ENCODE results near the gene TBX15.

TBX15 gene

DNA sequence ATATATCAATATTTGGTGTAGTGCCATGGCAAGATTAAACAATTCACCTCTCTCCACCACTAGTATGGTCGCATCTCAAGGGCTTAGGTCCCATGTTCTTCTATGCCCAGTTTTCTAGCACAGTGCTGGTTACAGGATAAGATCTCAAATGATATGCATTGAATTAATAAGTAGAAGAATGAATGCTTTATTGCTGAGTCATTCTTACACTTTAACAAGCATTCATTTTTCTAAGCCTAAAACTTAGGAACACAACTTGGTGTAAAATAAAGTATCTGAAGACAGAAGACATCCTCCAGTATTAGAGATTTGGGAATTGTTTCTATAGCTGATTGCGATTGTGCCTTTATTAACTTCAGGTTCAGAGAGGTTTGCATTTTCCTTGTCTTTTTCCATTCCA, 85.8 kb downstream of the TBX15 start:
- no peak for TF ChIP-seq CTCF (IDR thresholded peaks at IDR 0.05; ENCODE audit: borderline replicate concordance, control extremely low read depth, extremely low read depth, insufficient read depth, missing control alignments)
- in situ Hi-C loops (cut with MboI; ENCODE audit: low sequenced_read_pairs, unreplicated experiment): no loop called here
- DNase-seq (ENCODE audit: low spot score): no peak

DNA sequence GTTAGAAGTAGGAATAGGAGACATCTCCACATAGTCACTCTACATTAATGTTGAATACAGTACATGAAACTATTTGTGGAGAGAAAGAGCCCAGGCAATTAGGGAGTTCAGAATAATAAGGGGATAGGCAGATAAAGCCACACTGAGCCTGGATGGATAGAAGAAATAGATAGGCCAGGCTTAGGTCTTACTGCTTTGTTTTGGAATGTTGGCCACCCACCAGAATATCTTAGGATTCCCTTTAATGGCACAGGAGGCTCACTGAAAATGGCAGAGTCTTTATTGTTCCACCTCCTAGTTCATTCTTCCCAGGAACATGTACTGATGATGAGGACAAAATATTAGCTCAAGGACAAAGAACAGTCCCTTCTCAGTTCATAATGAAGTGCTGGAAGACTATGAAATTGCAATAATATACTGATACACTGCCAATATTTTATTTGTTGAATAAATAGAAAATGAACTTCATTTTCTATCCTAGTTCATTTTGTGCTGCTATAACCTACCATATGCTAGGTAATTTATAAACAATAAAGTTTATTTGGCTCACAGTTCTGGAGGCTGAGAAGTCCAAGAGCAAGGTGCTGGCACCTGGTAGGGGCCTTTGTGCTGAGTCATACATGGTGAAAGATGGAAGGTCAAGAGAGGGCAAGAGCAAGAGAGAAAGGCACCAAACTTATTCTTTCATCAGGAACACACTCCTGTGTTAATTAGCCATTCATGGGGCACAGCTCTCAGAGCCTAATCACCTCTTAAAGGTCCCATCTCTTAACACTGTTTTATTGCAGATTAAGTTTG, 87.3 kb downstream of the TBX15 start:
- in situ Hi-C loops (cut with MboI; ENCODE audit: low sequenced_read_pairs, unreplicated experiment): no loop called here
- no peak for DNase-seq (ENCODE audit: low spot score)
- no peak for TF ChIP-seq CTCF (IDR thresholded peaks at IDR 0.05; ENCODE audit: borderline replicate concordance, control extremely low read depth, extremely low read depth, insufficient read depth, missing control alignments)

GRCh38 chr1:118899340-118899739, 88.8 kb downstream of the TBX15 start:
- DNase-seq (ENCODE audit: low spot score): no peak
- no peak for TF ChIP-seq CTCF (IDR thresholded peaks at IDR 0.05; ENCODE audit: borderline replicate concordance, control extremely low read depth, extremely low read depth, insufficient read depth, missing control alignments)
- in situ Hi-C loops (cut with MboI; ENCODE audit: low sequenced_read_pairs, unreplicated experiment): no loop called here

GRCh38 chr1:118898712-118899111, 89.4 kb downstream of the TBX15 start:
- no peak for DNase-seq (ENCODE audit: low spot score)
- in situ Hi-C loops (cut with MboI; ENCODE audit: low sequenced_read_pairs, unreplicated experiment): no loop called here
- no peak for TF ChIP-seq CTCF (IDR thresholded peaks at IDR 0.05; ENCODE audit: borderline replicate concordance, control extremely low read depth, extremely low read depth, insufficient read depth, missing control alignments)

DNA sequence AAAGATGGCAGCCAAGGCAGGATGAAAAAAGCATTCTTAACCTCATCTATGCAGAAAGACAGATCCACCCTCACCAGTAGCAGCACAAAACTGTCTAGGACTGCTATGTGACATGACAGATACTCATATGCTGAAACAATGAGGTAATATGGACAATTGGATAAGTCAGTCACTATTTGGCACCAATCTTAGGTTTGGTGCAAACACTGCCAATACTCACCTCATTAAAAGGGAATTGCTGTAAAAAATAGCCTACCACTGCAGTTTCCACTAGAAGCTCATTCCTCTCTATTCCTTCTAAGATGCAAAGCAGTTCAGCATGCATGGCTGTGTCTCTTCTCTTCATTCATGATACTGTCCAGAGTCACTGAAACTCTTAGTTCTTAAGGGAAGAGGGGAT, 91.7 kb downstream of the TBX15 start:
- no peak for DNase-seq (ENCODE audit: low spot score)
- in situ Hi-C loops (cut with MboI; ENCODE audit: low sequenced_read_pairs, unreplicated experiment): no loop called here
- no peak for TF ChIP-seq CTCF (IDR thresholded peaks at IDR 0.05; ENCODE audit: borderline replicate concordance, control extremely low read depth, extremely low read depth, insufficient read depth, missing control alignments)

DNA sequence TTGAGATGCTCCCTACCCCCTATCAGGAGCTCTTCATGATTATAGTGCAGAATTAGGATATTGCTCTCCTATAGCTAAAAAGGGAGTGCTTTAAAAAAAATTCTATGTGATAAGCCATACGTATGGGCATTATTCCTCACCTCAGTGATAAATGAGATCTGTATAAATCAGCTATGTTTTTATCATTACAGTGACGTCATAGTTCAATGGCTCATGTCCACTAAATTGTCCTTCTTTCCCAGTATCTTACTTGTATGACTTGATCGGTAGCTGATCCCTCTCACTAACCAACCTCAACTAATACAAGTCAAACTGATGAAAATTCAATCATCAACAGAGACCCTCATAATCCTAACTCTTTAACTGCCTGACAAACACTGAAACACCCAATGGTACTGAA, 93.3 kb downstream of the TBX15 start:
- DNase-seq (ENCODE audit: low spot score): no peak
- in situ Hi-C loops (cut with MboI; ENCODE audit: low sequenced_read_pairs, unreplicated experiment): no loop called here
- no peak for TF ChIP-seq CTCF (IDR thresholded peaks at IDR 0.05; ENCODE audit: borderline replicate concordance, control extremely low read depth, extremely low read depth, insufficient read depth, missing control alignments)

Measured in GM13976 (cell line).